ENCODE data around the gene PDE4B.

DNA sequence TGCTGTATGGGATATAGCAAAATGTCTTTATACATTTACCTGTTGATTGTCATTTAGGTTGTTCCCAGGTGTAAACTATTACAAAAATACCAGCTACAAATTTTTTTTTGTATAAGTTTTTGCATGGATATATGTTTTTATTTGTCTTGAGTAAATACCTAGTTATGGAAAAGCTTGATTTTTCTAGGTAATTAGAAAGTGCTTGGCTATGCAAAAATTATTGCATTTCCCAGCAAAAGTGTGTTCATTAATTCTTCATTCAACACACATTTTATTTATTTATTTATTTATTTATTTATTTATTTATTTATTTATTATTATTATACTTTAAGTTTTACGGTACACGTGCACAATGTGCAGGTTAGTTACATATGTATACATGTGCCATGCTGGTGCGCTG lies 22.1 kb downstream of the PDE4B start:
- TF ChIP-seq GATA3 (IDR thresholded peaks at IDR 0.05; ENCODE audit: borderline replicate concordance): no peak
- TF ChIP-seq RAD21 (conservative IDR thresholded peaks at IDR 0.05 in 1 of 2, IDR thresholded peaks at IDR 0.05 in 1 of 2): no peak
- no peak for TF ChIP-seq MAFK (IDR thresholded peaks at IDR 0.05; ENCODE audit: partially characterized antibody)
- TF ChIP-seq, protein P1, sequence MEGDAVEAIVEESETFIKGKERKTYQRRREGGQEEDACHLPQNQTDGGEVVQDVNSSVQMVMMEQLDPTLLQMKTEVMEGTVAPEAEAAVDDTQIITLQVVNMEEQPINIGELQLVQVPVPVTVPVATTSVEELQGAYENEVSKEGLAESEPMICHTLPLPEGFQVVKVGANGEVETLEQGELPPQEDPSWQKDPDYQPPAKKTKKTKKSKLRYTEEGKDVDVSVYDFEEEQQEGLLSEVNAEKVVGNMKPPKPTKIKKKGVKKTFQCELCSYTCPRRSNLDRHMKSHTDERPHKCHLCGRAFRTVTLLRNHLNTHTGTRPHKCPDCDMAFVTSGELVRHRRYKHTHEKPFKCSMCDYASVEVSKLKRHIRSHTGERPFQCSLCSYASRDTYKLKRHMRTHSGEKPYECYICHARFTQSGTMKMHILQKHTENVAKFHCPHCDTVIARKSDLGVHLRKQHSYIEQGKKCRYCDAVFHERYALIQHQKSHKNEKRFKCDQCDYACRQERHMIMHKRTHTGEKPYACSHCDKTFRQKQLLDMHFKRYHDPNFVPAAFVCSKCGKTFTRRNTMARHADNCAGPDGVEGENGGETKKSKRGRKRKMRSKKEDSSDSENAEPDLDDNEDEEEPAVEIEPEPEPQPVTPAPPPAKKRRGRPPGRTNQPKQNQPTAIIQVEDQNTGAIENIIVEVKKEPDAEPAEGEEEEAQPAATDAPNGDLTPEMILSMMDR (IDR thresholded peaks at IDR 0.05): no peak
- TF ChIP-seq EP300 (IDR thresholded peaks at IDR 0.05): no peak

Data from A549 (cell line).